Neuronal stem cell (in vitro differentiated cells): ENCODE measurements around the gene PLEKHA5.
A peak's percentile ranks its signal among the peaks of the same experiment; 100 is the strongest.

Source experiments
- DNase-seq: peaks from one replicate; pipeline ENCODE4 v3.0.0-alpha.2; 2013; ENCODE audit warnings: low spot score
- H2AFZ ChIP-seq: one replicate; pipeline ENCODE4 v1.6.1; 2013; ENCODE audit warnings: mild to moderate bottlenecking, low read length, inconsistent platforms
- H2AK5ac ChIP-seq: 2 replicates; pipeline ENCODE4 v1.6.1; 2013; ENCODE audit warnings: low read depth, mild to moderate bottlenecking, inconsistent platforms, low read length, moderate library complexity, mixed read lengths
- H2BK120ac ChIP-seq: 2 replicates; pipeline ENCODE4 v1.6.1; 2013; ENCODE audit warnings: low read depth, mild to moderate bottlenecking, inconsistent platforms, low read length, moderate library complexity, mixed read lengths
- H2BK12ac ChIP-seq: one replicate; pipeline ENCODE4 v1.6.1; 2013; ENCODE audit warnings: low read length, inconsistent platforms
- H2BK15ac ChIP-seq: 2 replicates; pipeline ENCODE4 v1.6.1; 2013; ENCODE audit warnings: mild to moderate bottlenecking, low read length, inconsistent platforms, mixed read lengths
- H2BK5ac ChIP-seq: one replicate; pipeline ENCODE4 v1.6.1; 2013; ENCODE audit warnings: inconsistent platforms, mild to moderate bottlenecking, low read length, moderate library complexity
- H3K14ac ChIP-seq: one replicate; pipeline ENCODE4 v1.6.1; 2013; ENCODE audit warnings: low read length, inconsistent platforms
- H3K18ac ChIP-seq: 2 replicates; pipeline ENCODE4 v1.6.1; 2013; ENCODE audit warnings: low read length, inconsistent platforms
- H3K23ac ChIP-seq: 2 replicates; pipeline ENCODE4 v1.6.1; 2013; ENCODE audit warnings: low read depth, mild to moderate bottlenecking, mixed read lengths, low read length, inconsistent platforms; ENCODE audit not compliant: poor library complexity
- H3K27ac ChIP-seq: replicated peaks from 3 replicates; pipeline ENCODE4 v1.5.1; 2013; ENCODE audit warnings: low read length, inconsistent platforms
- H3K27me3 ChIP-seq, 3 experiments: 2 replicates each; pipeline ENCODE4 v1.6.1; 2013; ENCODE audit warnings: low read length in 3 of 3, mild to moderate bottlenecking in 2 of 3, inconsistent platforms in 1 of 3, low read depth in 1 of 3, mixed read lengths in 1 of 3, moderate library complexity in 1 of 3; ENCODE audit not compliant: control insufficient read depth in 3 of 3, insufficient read depth in 3 of 3
- H3K36me3 ChIP-seq, 2 donors: replicated peaks in 1 of 2; 2 replicates each; pipeline ENCODE4 v1.6.1; 2013; ENCODE audit warnings: low read length in 2 of 2; ENCODE audit not compliant: control insufficient read depth in 2 of 2, insufficient read depth in 2 of 2
- H3K4ac ChIP-seq: 2 replicates; pipeline ENCODE4 v1.6.1; 2013; ENCODE audit warnings: inconsistent platforms, mild to moderate bottlenecking, low read length, moderate library complexity
- H3K4me1 ChIP-seq, 2 donors: 1 replicate in 1 of 2; 2 replicates in 1 of 2; pipeline ENCODE4 v1.6.1; 2013; ENCODE audit warnings: low read length in 2 of 2, low read depth in 1 of 2; ENCODE audit not compliant: control insufficient read depth in 2 of 2, insufficient read depth in 1 of 2
- H3K4me2 ChIP-seq: one replicate; pipeline ENCODE4 v1.6.1; 2013; ENCODE audit warnings: mild to moderate bottlenecking, low read length, inconsistent platforms; ENCODE audit not compliant: insufficient read depth, poor library complexity, severe bottlenecking
- H3K4me3 ChIP-seq, 2 donors: 2 replicates each; pipeline ENCODE4 v1.5.1; 2013; ENCODE audit warnings: low read length in 2 of 2, mild to moderate bottlenecking in 2 of 2, inconsistent platforms in 1 of 2, moderate library complexity in 1 of 2
- H3K79me1 ChIP-seq: one replicate; pipeline ENCODE4 v1.6.1; 2013; ENCODE audit warnings: low read depth, mild to moderate bottlenecking, inconsistent platforms, low read length, moderate library complexity
- H3K9ac ChIP-seq: one replicate; pipeline ENCODE4 v1.6.1; 2013; ENCODE audit warnings: mild to moderate bottlenecking, low read depth, low read length, inconsistent platforms; ENCODE audit not compliant: poor library complexity
- H3K9me3 ChIP-seq, 2 donors: replicated peaks in 1 of 2; 2 replicates each; pipeline versions ENCODE3 to v1.6.1; 2013; ENCODE audit warnings: low read length in 2 of 2, mild to moderate bottlenecking in 2 of 2, inconsistent platforms in 1 of 2, low read depth in 1 of 2, mixed read lengths in 1 of 2, moderate library complexity in 1 of 2; ENCODE audit not compliant: control insufficient read depth in 2 of 2, insufficient read depth in 1 of 2
- H4K8ac ChIP-seq: one replicate; pipeline ENCODE4 v1.6.1; 2013; ENCODE audit warnings: low read depth, mild to moderate bottlenecking, inconsistent platforms, low read length, moderate library complexity
- H4K91ac ChIP-seq: one replicate; pipeline ENCODE4 v1.6.1; 2013; ENCODE audit warnings: low read length, low read depth, mild to moderate bottlenecking, inconsistent platforms; ENCODE audit not compliant: poor library complexity
- WGBS, 2 donors: extraction: QIAGEN DNeasy Blood & Tissue Kit; methylation state at CpG; one replicate each; pipeline ENCODE4 v1.1.7; 2013; ENCODE audit warnings: missing lambda C conversion rate in 2 of 2, mixed read lengths in 1 of 2; ENCODE audit not compliant: insufficient read length in 2 of 2, insufficient replicate concordance in 1 of 2; ENCODE audit errors: extremely low coverage in 2 of 2; 5-methylcytosine and 5-hydroxymethylcytosine counted together

Gene PLEKHA5

DNA sequence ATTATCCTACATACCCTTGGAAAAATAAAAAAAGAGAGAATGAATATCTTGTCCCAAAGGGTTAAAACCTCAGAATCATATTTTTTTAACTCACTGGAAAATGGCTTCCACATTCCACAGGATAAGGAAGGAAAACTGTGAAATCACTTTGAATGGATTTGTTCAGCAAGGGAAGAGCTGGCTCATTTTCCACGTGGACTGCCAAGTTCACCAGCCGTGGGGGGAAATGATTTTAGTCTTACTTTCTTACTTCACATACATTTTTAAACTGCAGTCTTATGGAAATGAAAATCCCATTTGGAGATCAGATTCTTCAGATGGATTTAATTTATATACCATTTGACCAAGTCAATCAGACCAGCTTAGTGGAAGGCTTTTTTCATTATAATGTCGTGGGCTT, 279.8 kb downstream of the PLEKHA5 start:
- H3K18ac ChIP-seq, result no peak overlapping the region
- no peak overlapping the region for H2AFZ ChIP-seq
- DNase-seq, result no peak
- no peak overlapping the region for H3K4me3 ChIP-seq
- H2AK5ac ChIP-seq, result no peak overlapping the region
- no peak overlapping the region for H3K14ac ChIP-seq
- no CpG with 5 or more reads among the region's 3 CpGs for WGBS, 2 donors
- no peaks in the 10 kb centered on the region for H3K9me3 ChIP-seq
- no peak overlapping the region for H3K27ac ChIP-seq
- no peak overlapping the region for H4K91ac ChIP-seq
- no peak overlapping the region for H2BK15ac ChIP-seq
- H3K9ac ChIP-seq, result no peak overlapping the region
- no peak overlapping the region for H3K23ac ChIP-seq
- no peak overlapping the region for H4K8ac ChIP-seq
- H3K27me3 ChIP-seq, result no peaks in the 10 kb centered on the region
- H3K4me2 ChIP-seq, result no peak overlapping the region
- H3K4me1 ChIP-seq, result no peaks in the 10 kb centered on the region
- no peak overlapping the region for H2BK120ac ChIP-seq
- no peak overlapping the region for H2BK5ac ChIP-seq
- H3K79me1 ChIP-seq, result no peaks in the 10 kb centered on the region
- H3K4ac ChIP-seq, result no peak overlapping the region
- no peaks in the 10 kb centered on the region for H3K36me3 ChIP-seq
- no peak overlapping the region for H2BK12ac ChIP-seq

DNA sequence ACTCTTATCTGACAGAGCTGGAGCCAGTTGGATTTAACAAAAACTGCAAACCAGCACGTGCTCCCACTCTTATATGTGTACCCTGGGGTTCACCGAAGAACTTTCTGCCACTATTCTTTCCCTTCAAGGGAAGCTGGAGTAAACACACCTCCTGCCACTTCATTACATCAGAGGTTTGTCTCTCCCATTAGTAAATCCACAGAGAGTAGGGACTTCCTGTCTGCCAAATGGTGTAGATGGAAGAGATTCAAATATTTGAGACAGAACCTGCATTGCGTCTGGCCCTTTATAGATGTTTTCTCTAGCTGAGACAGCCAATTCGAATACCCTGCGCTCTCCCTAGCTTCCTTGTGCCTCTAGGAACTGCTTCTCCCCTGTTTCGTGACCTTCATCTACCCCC, 280.7 kb downstream of the PLEKHA5 start:
- Histone ChIP-seq H3K18ac (no peak overlapping the region), H3K4ac (no peak overlapping the region), H3K4me1 (no peaks in the 10 kb centered on the region), H2BK12ac (no peak overlapping the region), H3K9ac (no peak overlapping the region), H3K14ac (no peak overlapping the region), H3K79me1 (no peaks in the 10 kb centered on the region), H3K27ac (no peak overlapping the region), H2AFZ (peak overlapping the region; percentile 48), H3K9me3 (no peaks in the 10 kb centered on the region), H2AK5ac (no peak overlapping the region), H3K4me3 (no peak overlapping the region), H4K8ac (no peak overlapping the region), H4K91ac (no peak overlapping the region), H3K23ac (no peak overlapping the region), H3K4me2 (no peak overlapping the region), H3K36me3 (no peaks in the 10 kb centered on the region), H3K27me3 (no peaks in the 10 kb centered on the region), H2BK15ac (no peak overlapping the region), H2BK5ac (no peak overlapping the region), H2BK120ac (no peak overlapping the region)
- DNase-seq, result no peak
- no CpG with 5 or more reads among the region's 6 CpGs for WGBS, 2 donors

DNA sequence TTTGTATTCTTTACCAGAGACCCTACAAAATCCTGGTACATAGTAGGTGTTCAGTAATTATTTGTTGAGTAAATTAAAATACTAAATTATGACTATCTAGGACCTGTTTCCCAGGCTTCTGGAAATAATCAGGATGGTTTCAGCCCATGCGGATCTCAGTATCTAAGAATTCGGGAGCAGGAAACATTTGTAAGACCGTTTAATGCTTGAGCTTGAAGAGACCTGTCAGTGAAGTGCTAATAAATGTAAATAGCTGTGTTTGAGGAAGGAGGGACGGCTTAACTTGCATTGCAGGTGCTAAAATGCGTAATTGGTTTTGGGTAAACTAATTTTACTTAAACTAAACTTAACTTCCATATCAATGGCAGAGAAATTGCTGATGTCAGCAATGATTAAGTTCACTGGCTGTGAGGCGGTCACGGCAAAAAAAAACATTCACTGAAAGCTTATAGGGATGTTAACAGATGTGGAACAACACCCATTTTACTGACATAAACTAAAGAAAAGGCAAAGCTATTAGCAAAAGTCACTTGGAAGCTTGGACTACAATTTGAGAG, 281.2 kb downstream of the PLEKHA5 start:
- H3K23ac ChIP-seq, result no peak overlapping the region
- H3K79me1 ChIP-seq, result no peaks in the 10 kb centered on the region
- H3K9ac ChIP-seq, result no peak overlapping the region
- H3K27ac ChIP-seq, result no peak overlapping the region
- no peak overlapping the region for H3K18ac ChIP-seq
- no peak overlapping the region for H2BK12ac ChIP-seq
- H2AFZ ChIP-seq, result peak overlapping the region; percentile 48
- H3K36me3 ChIP-seq, result no peaks in the 10 kb centered on the region
- H3K14ac ChIP-seq, result no peak overlapping the region
- H2BK120ac ChIP-seq, result no peak overlapping the region
- H2BK5ac ChIP-seq, result no peak overlapping the region
- H4K8ac ChIP-seq, result no peak overlapping the region
- H3K4me3 ChIP-seq, result no peak overlapping the region
- no peak overlapping the region for H4K91ac ChIP-seq
- H2AK5ac ChIP-seq, result no peak overlapping the region
- no peak overlapping the region for H2BK15ac ChIP-seq
- H3K9me3 ChIP-seq, result no peaks in the 10 kb centered on the region
- no peak overlapping the region for H3K4ac ChIP-seq
- H3K4me1 ChIP-seq, result no peaks in the 10 kb centered on the region
- no peaks in the 10 kb centered on the region for H3K27me3 ChIP-seq
- WGBS, 2 donors, result no CpG with 5 or more reads among the region's 7 CpGs
- DNase-seq, result no peak
- no peak overlapping the region for H3K4me2 ChIP-seq

DNA sequence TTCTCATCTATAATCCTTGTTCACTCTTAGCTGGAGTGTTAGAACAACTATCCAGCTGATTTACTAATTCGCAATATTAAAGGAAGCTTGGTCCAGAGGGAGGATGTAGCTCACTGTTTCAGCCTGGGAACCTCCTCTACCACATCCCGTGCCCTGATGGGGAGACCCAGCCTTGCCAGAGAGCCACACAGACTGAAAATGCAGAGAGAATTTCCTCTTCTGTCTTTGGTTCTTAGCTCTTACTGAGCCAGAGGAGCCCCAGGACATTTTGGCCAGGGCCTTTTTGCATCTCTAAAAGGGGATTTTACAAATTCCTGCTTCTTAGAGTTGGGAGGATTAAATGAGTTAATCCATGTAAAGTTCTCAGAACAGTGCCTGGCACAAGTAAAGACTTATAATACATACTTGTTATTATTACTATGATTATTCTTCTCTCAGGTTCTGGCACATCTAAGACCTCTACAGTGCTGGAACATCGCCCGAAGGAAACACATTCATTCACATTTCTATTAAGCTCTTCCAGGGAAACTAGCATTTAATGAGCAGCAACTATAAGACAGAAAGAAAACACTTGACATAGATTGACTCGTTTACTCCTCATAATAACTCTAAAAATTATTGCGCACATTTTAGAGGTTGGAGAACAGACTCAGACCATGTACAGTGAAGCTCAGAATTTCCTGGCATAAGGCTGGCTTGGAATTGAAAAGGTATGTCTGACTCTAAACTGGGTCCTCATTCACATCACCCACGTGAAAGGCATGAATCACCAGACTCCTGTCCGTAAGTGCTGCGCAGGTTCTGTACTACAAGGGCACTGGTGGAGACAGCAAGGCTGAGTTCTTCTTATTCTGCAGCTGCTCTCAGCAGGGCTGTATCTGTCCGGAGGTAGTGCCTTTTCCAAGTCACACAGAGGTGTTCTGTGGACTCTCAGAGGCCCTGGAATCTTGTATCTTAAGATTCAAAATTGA, 282.0 kb downstream of the PLEKHA5 start:
- H3K4me2 ChIP-seq, result no peak overlapping the region
- no peaks in the 10 kb centered on the region for H3K27me3 ChIP-seq
- H2BK12ac ChIP-seq, result no peak overlapping the region
- no peak overlapping the region for H2BK120ac ChIP-seq
- H3K23ac ChIP-seq, result no peak overlapping the region
- H2AFZ ChIP-seq, result no peak overlapping the region
- H3K27ac ChIP-seq, result no peak overlapping the region
- no peaks in the 10 kb centered on the region for H3K4me1 ChIP-seq
- no peak overlapping the region for H2BK5ac ChIP-seq
- no peak overlapping the region for H3K9ac ChIP-seq
- no peak overlapping the region for H4K8ac ChIP-seq
- no peak overlapping the region for H3K4ac ChIP-seq
- no peak for DNase-seq
- no peaks in the 10 kb centered on the region for H3K79me1 ChIP-seq
- H4K91ac ChIP-seq, result no peak overlapping the region
- no peaks in the 10 kb centered on the region for H3K9me3 ChIP-seq
- no peak overlapping the region for H3K4me3 ChIP-seq
- WGBS, 2 donors, result no CpG with 5 or more reads among the region's 10 CpGs
- no peak overlapping the region for H2BK15ac ChIP-seq
- H3K14ac ChIP-seq, result no peak overlapping the region
- H3K36me3 ChIP-seq, result no peaks in the 10 kb centered on the region
- no peak overlapping the region for H2AK5ac ChIP-seq
- peak overlapping the region; percentile 44 for H3K18ac ChIP-seq
